Right atrium auricular region (tissue), 2 donors: ENCODE results near the gene APCS. TPM values are rescaled to one million over a fixed set of nuclear protein-coding genes. Genes with fewer than 3 reads are reported as not detected.

Experiments
- DNase-seq: peaks from one replicate; pipeline ENCODE4 v3.0.0-alpha.2; 2019; ENCODE audit warnings: low spot score
- H3K27ac ChIP-seq, 2 donors: fragments of 200-600 bp; sonication (generic); 1 replicate in 1 of 2; 2 replicates in 1 of 2; pipeline ENCODE4 v1.5.1; 2016 to 2019
- H3K27me3 ChIP-seq, 2 donors: fragments of 200-600 bp; sonication (generic); one replicate each; pipeline versions ENCODE4 v1.5.1 to v1.6.0; 2017 to 2019
- H3K36me3 ChIP-seq: fragments of 200-600 bp; sonication (generic); one replicate; pipeline ENCODE4 v1.5.1; 2016
- H3K4me1 ChIP-seq, 2 donors: fragments of 200-600 bp; sonication (generic); one replicate each; pipeline versions ENCODE4 v1.5.1 to v1.6.0; 2017 to 2019
- H3K4me3 ChIP-seq, 2 donors: fragments of 200-600 bp; sonication (generic); 1 replicate in 1 of 2; 2 replicates in 1 of 2; pipeline ENCODE4 v1.5.1; 2017 to 2019; ENCODE audit warnings: mild to moderate bottlenecking in 1 of 2, moderate library complexity in 1 of 2
- H3K9me3 ChIP-seq, 2 donors: fragments of 200-600 bp; sonication (generic); one replicate each; pipeline ENCODE4 v1.5.1; 2019
- CTCF ChIP-seq, 2 donors: fragments of 200-600 bp; sonication (generic); IDR thresholded peaks; one replicate each; pipeline ENCODE4 v1.5.1; 2019; ENCODE audit warnings: antibody characterized with exemption in 2 of 2
- total RNA-seq, 2 donors: library from RNA; depleted of rRNA; stranded (reverse); fragments of >200 nt; gene quantifications; one replicate each; pipeline ENCODE4 v1.1.0, GENCODE V29; 2016

APCS gene
- total RNA-seq: not detected

- no peak within 1 kb of the TSS for H3K4me3 ChIP-seq
- no peaks in the 10 kb centered on the region for H3K9me3 ChIP-seq
- no peak within 1 kb of the TSS for H3K27ac ChIP-seq
- TF ChIP-seq CTCF (IDR thresholded peaks at IDR 0.05): no peak
- H3K36me3 ChIP-seq: no peaks in the 10 kb centered on the region
- H3K27me3 ChIP-seq: no peaks in the 10 kb centered on the region
- no peak for DNase-seq
- H3K4me1 ChIP-seq: no peaks in the 10 kb centered on the region
Measured at GRCh38 chr1:159587461-159587951, at the start of gene APCS. Gene APCS (plus strand): TSS chr1:159587826. CDS start chr1:159587922, 96 bp downstream.

- Histone ChIP-seq H3K27me3 (no peaks in the 10 kb centered on the region), H3K36me3 (no peaks in the 10 kb centered on the region), H3K4me3 (no peak overlapping the region), H3K9me3 (no peaks in the 10 kb centered on the region), H3K27ac (no peak overlapping the region), H3K4me1 (no peaks in the 10 kb centered on the region)
- TF ChIP-seq CTCF (IDR thresholded peaks at IDR 0.05): no peak
- no peak for DNase-seq
Measured at GRCh38 chr1:159548126-159548525, 39.5 kb upstream of the APCS start.

GRCh38 chr1:159554261-159554660 is 33.4 kb upstream of the APCS start:
- Histone ChIP-seq H3K27me3 (no peaks in the 10 kb centered on the region), H3K4me3 (no peak overlapping the region), H3K9me3 (no peaks in the 10 kb centered on the region), H3K36me3 (no peaks in the 10 kb centered on the region), H3K4me1 (no peaks in the 10 kb centered on the region), H3K27ac (no peak overlapping the region)
- no peak for DNase-seq
- no peak for TF ChIP-seq CTCF (IDR thresholded peaks at IDR 0.05)

- Histone ChIP-seq H3K36me3 (no peaks in the 10 kb centered on the region), H3K27ac (no peak overlapping the region), H3K27me3 (no peaks in the 10 kb centered on the region), H3K4me3 (no peak overlapping the region), H3K4me1 (no peaks in the 10 kb centered on the region), H3K9me3 (no peaks in the 10 kb centered on the region)
- no peak for DNase-seq
- TF ChIP-seq CTCF (IDR thresholded peaks at IDR 0.05): no peak
Measured at GRCh38 chr1:159554696-159555095, 32.9 kb upstream of the APCS start.

GRCh38 chr1:159556931-159557369 is 30.7 kb upstream of the APCS start:
- Histone ChIP-seq H3K36me3 (no peaks in the 10 kb centered on the region), H3K27ac (no peak overlapping the region), H3K9me3 (no peaks in the 10 kb centered on the region), H3K4me1 (no peaks in the 10 kb centered on the region), H3K27me3 (no peaks in the 10 kb centered on the region), H3K4me3 (no peak overlapping the region)
- DNase-seq: no peak
- TF ChIP-seq CTCF (IDR thresholded peaks at IDR 0.05): no peak

GRCh38 chr1:159560599-159560998 is 27.0 kb upstream of the APCS start:
- Histone ChIP-seq H3K27me3 (no peaks in the 10 kb centered on the region), H3K4me1 (no peaks in the 10 kb centered on the region), H3K27ac (no peak overlapping the region), H3K4me3 (no peak overlapping the region), H3K36me3 (no peaks in the 10 kb centered on the region), H3K9me3 (peaks cover 0 to 8% of the 10 kb centered on the region in 2 donors)
- no peak for TF ChIP-seq CTCF (IDR thresholded peaks at IDR 0.05)
- DNase-seq: no peak
